Renal pelvis (tissue), 3 donors: Measurements from ENCODE around the gene PRPS2. TPM values are rescaled to one million over a fixed set of nuclear protein-coding genes. Genes with fewer than 3 reads are reported as not detected.

Experiments
- polyA plus RNA-seq, 3 donors: library from polyadenylated mRNA; unstranded; fragments of 120-200 nt; gene quantifications; one replicate each; pipeline ENCODE4 v1.2.1, GENCODE V29; 2013; ENCODE audit not compliant: insufficient read length in 3 of 3

PRPS2 gene
- polyA plus RNA-seq, 3 donors: 95.8 to 99.3 (median 98.0) TPM

Other genes starting within 250 kb of the PRPS2 start
- gene TLR7, start 75.7 kb downstream of the PRPS2 start, polyA plus RNA-seq: under 1 TPM; 0.44 to 0.68 (median 0.58) TPM
- under 1 TPM; 0.23 to 0.33 (median 0.31) TPM for gene TLR8, start 115.2 kb downstream of the PRPS2 start, polyA plus RNA-seq
- gene TMSB4X, start 183.7 kb downstream of the PRPS2 start, polyA plus RNA-seq: 1,000 to 10,000 TPM; 2,484 to 3,513 (median 2,812) TPM